WTC11 (cell line): ENCODE results near the gene G0S2.

Experiments used
- ETV6 ChIP-seq: sonication (generic); formaldehyde crosslinking; IDR thresholded peaks from 2 replicates; pipeline ENCODE4 v1.8.1; 2022; ENCODE audit warnings: mild to moderate bottlenecking, missing genetic modification reagents
- SMAD3 ChIP-seq: sonication (generic); formaldehyde crosslinking; IDR thresholded peaks from 2 replicates; pipeline ENCODE4 v1.8.0; 2022; ENCODE audit warnings: missing genetic modification reagents, mild to moderate bottlenecking, borderline replicate concordance
- ZNF219 ChIP-seq: sonication (generic); formaldehyde crosslinking; IDR thresholded peaks from 2 replicates; pipeline ENCODE4 v1.8.0; 2023; ENCODE audit warnings: missing genetic modification reagents, mild to moderate bottlenecking, borderline replicate concordance
- ZNF423 ChIP-seq: fragments of 250-450 bp; sonication (Bioruptor Pico); IDR thresholded peaks from 2 replicates; pipeline ENCODE4 v2.1.2; 2022; ENCODE audit warnings: mild to moderate bottlenecking, moderate library complexity

GRCh38 chr1:209642816-209643215 is 32.4 kb upstream of the G0S2 start:
- TF ChIP-seq ZNF423 (CRISPR knock-in tag): no peak
- no peak for TF ChIP-seq SMAD3
- no peak for TF ChIP-seq ZNF219 (CRISPR knock-in tag)
- TF ChIP-seq ETV6 (CRISPR knock-in tag): no peak
